Vagina (tissue), 2 donors: Measurements from ENCODE around the gene KRTAP12-1.

Experiments used
- CTCF ChIP-seq, 3 experiments: fragments of 450-650 bp in 2 of 3; fragments of 200-600 bp in 1 of 3; sonication (generic) in 1 of 3; IDR thresholded peaks; one replicate each; pipeline ENCODE4 v1.5.1; 2017 to 2019; ENCODE audit warnings: antibody characterized with exemption in 3 of 3, mild to moderate bottlenecking in 2 of 3, moderate library complexity in 2 of 3
- POLR2A ChIP-seq, 2 donors: fragments of 450-650 bp; IDR thresholded peaks; one replicate each; pipeline ENCODE4 v1.6.1; 2017; ENCODE audit warnings: antibody characterized with exemption in 2 of 2, mild to moderate bottlenecking in 2 of 2, moderate library complexity in 2 of 2
- POLR2AphosphoS5 ChIP-seq, 2 donors: sonication (generic); formaldehyde crosslinking; IDR thresholded peaks; one replicate each; pipeline ENCODE4 v1.9.0; 2017; ENCODE audit warnings: antibody characterized with exemption in 2 of 2, mild to moderate bottlenecking in 2 of 2, low read depth in 1 of 2; ENCODE audit not compliant: insufficient read depth in 1 of 2

GRCh38 chr21:44706706-44707581, 25.0 kb upstream of the KRTAP12-1 start:
- TF ChIP-seq CTCF (IDR thresholded peaks at IDR 0.05) (no peak), POLR2AphosphoS5 (IDR thresholded peaks at IDR 0.05; ENCODE audit: insufficient read depth in 1 of 2, low read depth in 1 of 2) (no peak), POLR2A (IDR thresholded peaks at IDR 0.05) (no peak)
